HEK293T (cell line): Measurements from ENCODE around the gene IFNG.

ENCODE experiments used
- CTBP1 ChIP-seq: fragments of 450-650 bp; IDR thresholded peaks from 2 replicates; pipeline ENCODE4 v1.6.1; 2016; ENCODE audit warnings: borderline replicate concordance
- FOXA1 ChIP-seq: fragments of 450-650 bp; IDR thresholded peaks from 2 replicates; pipeline ENCODE4 v1.6.1; 2016; ENCODE audit warnings: mild to moderate bottlenecking
- FOXK2 ChIP-seq: fragments of 450-650 bp; IDR thresholded peaks from 2 replicates; pipeline ENCODE4 v1.6.1; 2016; ENCODE audit warnings: mild to moderate bottlenecking
- HDGF ChIP-seq: fragments of 450-650 bp; IDR thresholded peaks from 2 replicates; pipeline ENCODE4 v1.6.1; 2017; ENCODE audit warnings: antibody characterized with exemption, borderline replicate concordance
- SUZ12 ChIP-seq: fragments of 450-650 bp; IDR thresholded peaks from 2 replicates; pipeline ENCODE4 v1.6.1; 2016; ENCODE audit warnings: mild to moderate bottlenecking
- ZNF384 ChIP-seq: fragments of 450-650 bp; IDR thresholded peaks from 2 replicates; pipeline ENCODE4 v1.6.1; 2016

DNA sequence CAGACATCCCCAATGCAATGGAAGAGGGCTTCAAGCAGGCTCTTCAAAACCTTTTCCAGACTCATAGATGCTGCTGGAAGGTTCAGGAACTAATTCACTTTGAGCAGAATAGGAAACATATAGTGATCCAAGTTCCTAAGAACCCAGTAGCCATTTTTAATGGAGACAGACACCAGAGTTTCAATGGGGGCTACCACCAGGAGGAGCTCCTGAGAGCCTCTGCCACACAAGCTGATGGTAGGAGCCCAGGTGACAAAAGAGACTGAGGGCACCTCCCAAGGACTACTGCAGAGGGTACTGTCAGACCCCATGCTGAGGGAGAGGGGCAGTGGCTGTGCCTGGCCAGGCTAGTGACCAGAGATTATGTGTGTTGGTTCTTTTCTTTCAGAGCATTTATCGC, 45.9 kb downstream of the IFNG start:
- TF ChIP-seq FOXA1 = no peak
- no peak for TF ChIP-seq FOXK2
- TF ChIP-seq HDGF = no peak
- no peak for TF ChIP-seq CTBP1
- TF ChIP-seq SUZ12 = no peak
- no peak for TF ChIP-seq ZNF384
